Body of pancreas (tissue), 4 donors: ENCODE results near the gene RFT1.

ENCODE experiments used
- CTCF ChIP-seq, 7 experiments: fragments of 450-650 bp in 4 of 7; fragments of 200-600 bp in 3 of 7; sonication (generic) in 3 of 7; IDR thresholded peaks; one replicate each; pipeline ENCODE4 v1.5.1; 2016 to 2019; ENCODE audit warnings: antibody characterized with exemption in 7 of 7
- POLR2A ChIP-seq, 3 donors: fragments of 450-650 bp; IDR thresholded peaks; one replicate each; pipeline ENCODE4 v1.6.1; 2016; ENCODE audit warnings: antibody characterized with exemption in 3 of 3, mild to moderate bottlenecking in 2 of 3

GRCh38 chr3:53126601-53127000 is 3.6 kb downstream of the RFT1 start:
- TF ChIP-seq CTCF (IDR thresholded peaks at IDR 0.05) = no peak
- no peak for TF ChIP-seq POLR2A (IDR thresholded peaks at IDR 0.05)
